ENCODE measurements around the gene ICAM2. TPM values are rescaled to one million over a fixed set of nuclear protein-coding genes. Genes with fewer than 3 reads are reported as not detected.

The ICAM2 gene
- total and polyA plus RNA-seq, 4 donors, result 9.6 to 17.5 (median 12.4) TPM

GRCh38 chr17:64053101-64053500 is 32.7 kb upstream of the ICAM2 start:
- WGBS, result 98% methylated on average over 10 of the region's 10 CpGs
- no peak for DNase-seq (ENCODE audit: low spot score)
- H3K36me3 ChIP-seq (ENCODE audit: control insufficient read depth in 4 of 4, insufficient read depth in 3 of 4, low read depth in 1 of 4, low read length in 3 of 4), result peaks cover 46 to 93% (median 70%) of the 10 kb centered on the region in 4 donors

GRCh38 chr17:64051153-64051552 is 30.7 kb upstream of the ICAM2 start:
- H3K9ac ChIP-seq (ENCODE audit: low read depth in 1 of 2, low read length in 2 of 2), result no peak overlapping the region
- DNase-seq (ENCODE audit: low spot score), result no peak
- H3K36me3 ChIP-seq (ENCODE audit: control insufficient read depth in 4 of 4, insufficient read depth in 3 of 4, low read depth in 1 of 4, low read length in 3 of 4), result peaks cover 42 to 97% (median 76%) of the 10 kb centered on the region in 4 donors
- H3K4me1 ChIP-seq (ENCODE audit: control insufficient read depth in 4 of 4, insufficient read depth in 4 of 4, low read length in 3 of 4), result no peaks in the 10 kb centered on the region
- no peak overlapping the region for H3K27ac ChIP-seq (ENCODE audit: low read depth in 1 of 2, low read length in 2 of 2)
- H3K9me3 ChIP-seq (ENCODE audit: control insufficient read depth in 4 of 4, low read length in 3 of 4), result no peaks in the 10 kb centered on the region
- TF ChIP-seq REST (IDR thresholded peaks at IDR 0.05), result no peak
- TF ChIP-seq MAX (IDR thresholded peaks at IDR 0.05), result no peak
- no peak for TF ChIP-seq SP1 (IDR thresholded peaks at IDR 0.05)
- TF ChIP-seq CTCF (IDR thresholded peaks at IDR 0.05; ENCODE audit: low read depth, low read length, missing input control), result no peak
- WGBS, result 31% methylated on average over 1 of the region's 1 CpG
- no peaks in the 10 kb centered on the region for H3K27me3 ChIP-seq (ENCODE audit: control insufficient read depth in 4 of 4, insufficient read depth in 4 of 4, low read length in 3 of 4)
- H3K4me3 ChIP-seq (ENCODE audit: low read depth in 1 of 3, low read length in 3 of 3), result no peak overlapping the region

More at GRCh38 chr17:64053101-64053500, 32.7 kb upstream of the ICAM2 start:
- no peaks in the 10 kb centered on the region for H3K27me3 ChIP-seq (ENCODE audit: control insufficient read depth in 4 of 4, insufficient read depth in 4 of 4, low read length in 3 of 4)
- TF ChIP-seq SP1 (IDR thresholded peaks at IDR 0.05) (no peak), RAD21 (IDR thresholded peaks at IDR 0.05) (no peak), ATF3 (IDR thresholded peaks at IDR 0.05) (no peak)
- peaks cover 0 to 12% (median 5%) of the 10 kb centered on the region in 4 donors for H3K4me1 ChIP-seq (ENCODE audit: control insufficient read depth in 4 of 4, insufficient read depth in 4 of 4, low read length in 3 of 4)
- no peak overlapping the region for H3K27ac ChIP-seq (ENCODE audit: low read depth in 1 of 2, low read length in 2 of 2)
- no peaks in the 10 kb centered on the region for H3K9me3 ChIP-seq (ENCODE audit: control insufficient read depth in 4 of 4, low read length in 3 of 4)
- H3K4me3 ChIP-seq (ENCODE audit: low read depth in 1 of 3, low read length in 3 of 3), result no peak overlapping the region
- no peak overlapping the region for H3K9ac ChIP-seq (ENCODE audit: low read depth in 1 of 2, low read length in 2 of 2)

- DNase-seq (ENCODE audit: low spot score), result no peak
- WGBS, result 93% methylated on average over 9 of the region's 9 CpGs
- Histone ChIP-seq H3K36me3 (ENCODE audit: control insufficient read depth in 4 of 4, insufficient read depth in 3 of 4, low read depth in 1 of 4, low read length in 3 of 4) (peaks cover 32 to 98% (median 79%) of the 10 kb centered on the region in 4 donors), H3K9ac (ENCODE audit: low read depth in 1 of 2, low read length in 2 of 2) (no peak overlapping the region), H3K27ac (ENCODE audit: low read depth in 1 of 2, low read length in 2 of 2) (no peak overlapping the region), H3K27me3 (ENCODE audit: control insufficient read depth in 4 of 4, insufficient read depth in 4 of 4, low read length in 3 of 4) (no peaks in the 10 kb centered on the region), H3K4me3 (ENCODE audit: low read depth in 1 of 3, low read length in 3 of 3) (no peak overlapping the region), H3K9me3 (ENCODE audit: control insufficient read depth in 4 of 4, low read length in 3 of 4) (no peaks in the 10 kb centered on the region), H3K4me1 (ENCODE audit: control insufficient read depth in 4 of 4, insufficient read depth in 4 of 4, low read length in 3 of 4) (no peaks in the 10 kb centered on the region)
- TF ChIP-seq JUND (IDR thresholded peaks at IDR 0.05) (no peak), HNF4G (IDR thresholded peaks at IDR 0.05) (no peak), FOXA1 (IDR thresholded peaks at IDR 0.05) (no peak), GABPA (IDR thresholded peaks at IDR 0.05 in 1 of 2, conservative IDR thresholded peaks at IDR 0.05 in 1 of 2) (no peak), EGR1 (IDR thresholded peaks at IDR 0.05; ENCODE audit: low read depth in 2 of 2) (no peak)
Observed at GRCh38 chr17:64048805-64049204, 28.4 kb upstream of the ICAM2 start.

All from liver (tissue), 9 donors.